ENCODE results near the gene GABRR3.

Gene GABRR3

DNA sequence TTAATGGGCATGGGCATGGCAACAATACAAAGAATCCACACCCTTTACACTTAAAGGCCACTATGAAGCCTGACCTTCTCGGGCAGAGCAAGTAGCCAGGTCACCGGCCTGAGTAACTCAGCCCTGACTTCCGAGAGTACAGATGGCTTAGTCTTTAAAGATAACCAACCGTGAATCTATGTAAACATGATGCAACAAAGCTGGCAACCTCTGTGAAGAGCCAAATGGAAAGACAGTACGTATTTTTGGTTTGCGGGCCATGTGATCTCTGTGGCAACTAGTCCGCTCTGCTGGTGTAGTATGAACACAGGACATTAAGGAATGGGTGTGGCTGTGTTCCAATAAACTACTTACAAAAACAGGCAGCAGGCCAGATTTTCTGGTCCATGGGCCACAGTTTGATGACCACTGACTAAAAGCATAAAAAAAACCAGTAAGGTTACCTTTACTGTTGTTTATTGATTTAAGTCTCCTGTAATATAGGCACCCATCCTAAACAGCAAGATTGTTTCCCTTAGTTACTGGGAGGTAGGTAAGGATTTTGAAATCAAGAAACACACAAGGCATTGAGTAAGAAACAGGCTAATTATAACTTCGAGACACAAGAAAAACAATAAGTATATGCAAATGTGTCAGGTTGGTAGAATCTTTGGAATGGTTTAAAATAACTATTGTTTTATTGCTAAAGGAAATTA lies 77.4 kb downstream of the GABRR3 start:
- no peak for DNase-seq (ENCODE audit: low read depth)

GRCh38 chr3:97956051-97956450 lies 79.1 kb downstream of the GABRR3 start:
- no peak for DNase-seq (ENCODE audit: low read depth)

GRCh38 chr3:97954228-97954827 lies 80.8 kb downstream of the GABRR3 start:
- no peak for DNase-seq (ENCODE audit: low read depth)

DNA sequence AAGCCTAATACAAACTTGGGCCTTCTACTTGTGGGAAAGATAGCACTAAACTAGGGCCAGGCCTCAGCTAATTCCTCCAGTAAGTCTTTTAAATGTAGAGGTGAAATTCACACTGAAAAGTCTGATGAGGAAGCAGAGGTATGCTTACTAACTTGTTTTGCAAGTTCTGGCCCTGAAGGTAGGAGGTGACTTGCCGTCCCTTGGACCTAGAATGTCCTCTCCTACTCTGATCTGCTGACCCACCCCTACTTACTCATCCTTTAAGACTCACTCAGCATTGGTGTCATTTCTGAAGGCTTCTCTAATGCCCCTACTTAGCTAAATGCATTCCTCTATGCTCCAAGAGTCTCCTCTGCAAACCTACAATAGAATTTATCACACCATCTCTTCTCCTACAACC lies 82.2 kb downstream of the GABRR3 start:
- no peak for DNase-seq (ENCODE audit: low read depth)

DNA sequence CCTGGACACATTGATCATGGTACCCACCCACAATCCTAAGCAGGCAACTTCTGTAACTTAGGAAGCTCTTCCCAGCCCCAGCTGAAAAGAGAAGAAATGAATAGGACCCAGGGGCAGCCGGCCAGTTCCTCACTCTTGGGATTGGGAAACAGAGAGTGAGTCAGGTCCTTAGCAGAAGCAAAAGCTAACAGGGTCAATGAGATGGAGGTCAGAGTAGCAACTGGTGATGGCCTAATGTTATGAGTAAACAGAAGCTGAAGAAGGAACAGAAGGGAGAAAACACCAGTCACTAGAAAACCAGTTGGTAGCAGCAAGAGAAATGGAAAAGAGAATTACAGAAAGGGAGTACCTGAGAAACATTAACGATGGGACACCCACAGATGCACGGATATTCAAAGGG lies 82.8 kb downstream of the GABRR3 start:
- DNase-seq (ENCODE audit: low read depth) = no peak

- no peak for DNase-seq (ENCODE audit: low read depth)
These were observed 84.8 kb downstream of the GABRR3 start for GRCh38 chr3:97950360-97950759.

- DNase-seq (ENCODE audit: low read depth) = no peak
These were observed 85.4 kb downstream of the GABRR3 start for GRCh38 chr3:97949743-97950142.

DNA sequence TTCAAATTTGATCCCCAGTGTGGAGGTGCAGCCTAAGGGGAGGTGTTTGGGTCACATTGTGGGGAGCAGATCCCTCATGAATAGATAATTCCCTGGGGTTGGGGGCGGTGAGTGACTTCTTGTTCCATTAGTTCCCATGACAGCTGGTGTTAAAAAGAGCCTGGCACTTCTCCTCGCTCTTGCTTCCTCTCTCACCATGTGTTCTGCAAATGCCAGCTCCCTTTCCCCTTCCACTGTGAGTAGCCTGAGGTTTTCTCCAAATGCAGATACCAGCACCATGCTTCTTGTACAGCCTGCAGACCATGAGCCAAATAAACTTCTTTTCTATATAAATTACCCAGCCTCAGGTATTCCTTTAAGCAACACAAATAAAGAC lies 86.0 kb downstream of the GABRR3 start:
- no peak for DNase-seq (ENCODE audit: low read depth)

- no peak for DNase-seq (ENCODE audit: low read depth)
These were observed 86.6 kb downstream of the GABRR3 start for GRCh38 chr3:97948351-97949109.

DNA sequence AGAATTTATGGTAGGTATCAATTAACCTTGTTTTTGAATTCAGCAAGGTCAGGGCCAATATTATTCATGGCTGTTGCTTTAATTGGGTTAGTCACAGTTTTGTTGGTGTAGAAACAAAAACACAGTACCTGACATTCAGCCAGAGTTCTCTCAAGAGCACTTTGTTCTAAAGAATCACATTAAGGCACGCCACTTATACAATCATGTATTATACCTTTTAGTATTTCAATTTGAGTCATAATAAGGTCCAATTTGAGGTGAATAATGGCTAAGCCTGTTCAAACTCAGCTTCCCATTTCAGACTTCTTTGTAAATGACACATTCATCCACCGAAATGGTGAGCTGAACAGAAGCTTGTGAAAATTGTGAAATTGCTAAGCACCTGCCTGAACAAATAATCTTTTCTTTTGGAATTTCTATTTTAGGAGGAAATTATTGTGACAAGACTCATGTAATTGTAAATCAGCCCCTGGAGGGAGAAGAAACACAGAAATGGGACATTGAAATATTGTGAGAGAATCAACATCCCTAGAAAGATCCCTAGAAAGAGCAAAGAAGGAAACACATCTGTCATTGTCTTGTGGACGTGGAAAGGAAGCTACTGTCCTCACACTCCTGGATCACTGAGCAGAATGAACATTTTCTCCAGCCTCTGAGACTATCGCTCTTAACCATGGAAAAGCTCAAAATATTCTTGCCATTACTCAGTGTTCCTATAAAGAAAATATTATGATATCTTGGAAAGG lies 92.1 kb downstream of the GABRR3 start:
- DNase-seq (ENCODE audit: low read depth) = no peak

DNA sequence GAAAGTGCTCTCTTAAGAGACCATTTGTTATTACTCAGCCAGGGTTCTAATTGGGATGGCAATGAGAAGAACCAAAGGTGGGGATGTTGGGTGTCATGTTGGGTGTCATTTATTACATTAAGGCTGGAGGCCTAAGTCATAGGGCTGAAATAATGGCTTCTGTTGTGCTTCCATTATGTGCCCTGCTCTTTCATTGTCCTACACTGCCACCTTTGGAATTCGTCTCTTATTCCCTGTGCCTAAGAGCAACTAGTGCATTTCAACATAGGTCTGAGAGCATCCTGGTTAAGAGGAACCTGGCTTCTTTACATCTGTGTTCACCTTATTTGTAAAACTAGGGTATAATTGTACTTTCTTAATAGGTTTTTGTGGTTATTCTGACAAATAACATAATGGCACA lies 95.1 kb downstream of the GABRR3 start:
- DNase-seq (ENCODE audit: low read depth) = no peak

GRCh38 chr3:97939401-97939800 lies 95.7 kb downstream of the GABRR3 start:
- no peak for DNase-seq (ENCODE audit: low read depth)

- DNase-seq (ENCODE audit: low read depth) = no peak
These were observed 96.7 kb downstream of the GABRR3 start for GRCh38 chr3:97938444-97938843.

GRCh38 chr3:97937205-97937604 lies 97.9 kb downstream of the GABRR3 start:
- no peak for DNase-seq (ENCODE audit: low read depth)

- DNase-seq (ENCODE audit: low read depth) = no peak
These were observed 99.3 kb downstream of the GABRR3 start for GRCh38 chr3:97935842-97936241.
